K562 (cell line): Measurements from ENCODE around the gene AGT. TPM values are rescaled to one million over a fixed set of nuclear protein-coding genes. Genes with fewer than 3 reads are reported as not detected.

Experiments
- ATAC-seq: fragments of 200-7000 bp; cut with Tn5 transposase; 3 replicates; pipeline ENCODE4 v1.9.1; 2020; ENCODE audit warnings: moderate library complexity
- BruUV-seq: library from RNA; stranded (reverse); fragments of 400-500 nt; replicated peaks from 2 replicates; lab custom pipeline; 2021; lab: Mats Ljungman, UMichigan
- CTCF ChIA-PET: fragments of 300-600 bp; formaldehyde crosslinking; extraction: SDS; loops from one replicate; lab custom pipeline; 2021; ENCODE audit warnings: low intra/inter-chr PET ratio; lab: Yijun Ruan, JAX
- POLR2A ChIA-PET: fragments of 300-600, 350-650 bp; sonication (Branson Sonifier 250); formaldehyde crosslinking; extraction: SDS; loops from one replicate; lab custom pipeline; 2021; ENCODE audit warnings: antibody characterized with exemption, inconsistent platforms; lab: Yijun Ruan, JAX
- DNase-seq, 4 experiments: peaks; one replicate each; pipeline versions ENCODE4 v3.0.0 to v3.0.0-alpha.2; 2011 to 2018; ENCODE audit warnings: low spot score in 3 of 4, mixed read lengths in 3 of 4; ENCODE audit errors: extremely low read depth in 1 of 4
- FAIRE-seq: peaks from 2 replicates; lab custom pipeline; 2011; peaks lifted over from hg19 to GRCh38; lab: Jason Lieb, UNC
- H2AFZ ChIP-seq: 2 replicates; pipeline ENCODE4 v1.6.0; 2011; ENCODE audit warnings: low read depth, low read length, control low read depth, inconsistent platforms
- H3K27ac ChIP-seq: fragments of 200-600 bp; 3 replicates; pipeline ENCODE4 v1.8.0; 2011; ENCODE audit warnings: low read depth, mild to moderate bottlenecking, control low read depth, inconsistent platforms, low read length, moderate library complexity, mixed read lengths; ENCODE audit errors: extremely low read depth
- H3K27me3 ChIP-seq, 2 experiments: fragments of 300-600 bp in 1 of 2; 2 replicates in 1 of 2; 3 replicates in 1 of 2; pipeline versions ENCODE4 v1.6.0 to v1.8.0; 2011; ENCODE audit warnings: inconsistent platforms in 2 of 2, low read length in 2 of 2, mild to moderate bottlenecking in 1 of 2, mixed read lengths in 1 of 2, moderate library complexity in 1 of 2; ENCODE audit not compliant: control insufficient read depth in 2 of 2, insufficient read depth in 2 of 2
- H3K36me3 ChIP-seq: fragments of 300-600 bp; 3 replicates; pipeline ENCODE4 v1.8.0; 2011; ENCODE audit warnings: mild to moderate bottlenecking, low read length, inconsistent platforms; ENCODE audit not compliant: control insufficient read depth, insufficient read depth
- H3K4me1 ChIP-seq, 2 experiments: fragments of 200-600 bp in 1 of 2; replicated peaks in 1 of 2; 2 replicates in 1 of 2; 3 replicates in 1 of 2; pipeline versions ENCODE4 v1.5.1 to v1.8.0; 2011; ENCODE audit warnings: inconsistent platforms in 2 of 2, low read length in 2 of 2, mild to moderate bottlenecking in 1 of 2, mixed read lengths in 1 of 2, moderate library complexity in 1 of 2; ENCODE audit not compliant: control insufficient read depth in 2 of 2, insufficient read depth in 2 of 2
- H3K4me2 ChIP-seq: 2 replicates; pipeline ENCODE4 v1.6.1; 2011; ENCODE audit warnings: low read length, control low read depth, inconsistent platforms, mixed read lengths; ENCODE audit not compliant: insufficient read depth
- H3K4me3 ChIP-seq: fragments of 200-600 bp; sonication (generic), shearing (Covaris generic); 2 replicates; pipeline ENCODE4 v1.5.1; 2016; ENCODE audit warnings: control low read depth, inconsistent platforms
- H3K79me2 ChIP-seq: fragments of 200-600 bp; 3 replicates; pipeline ENCODE4 v1.8.0; 2011; ENCODE audit warnings: low read length, inconsistent platforms; ENCODE audit not compliant: control insufficient read depth, insufficient read depth
- H3K9ac ChIP-seq, 2 experiments: 2 replicates each; pipeline versions ENCODE4 v1.6.0 to v1.6.1; 2011; ENCODE audit warnings: low read depth in 2 of 2, low read length in 2 of 2, control low read depth in 1 of 2, inconsistent platforms in 1 of 2, mild to moderate bottlenecking in 1 of 2, mixed read lengths in 1 of 2; ENCODE audit not compliant: insufficient read depth in 1 of 2
- H3K9me1 ChIP-seq: one replicate; pipeline ENCODE4 v1.6.0; 2011; ENCODE audit warnings: inconsistent platforms, mild to moderate bottlenecking, low read length, moderate library complexity; ENCODE audit not compliant: control insufficient read depth, insufficient read depth
- H3K9me3 ChIP-seq: replicated peaks from 2 replicates; pipeline ENCODE4 v1.5.1; 2011; ENCODE audit warnings: low read depth, low read length, inconsistent platforms; ENCODE audit not compliant: control insufficient read depth, insufficient read depth
- H4K20me1 ChIP-seq: replicated peaks from 2 replicates; pipeline ENCODE4 v1.6.1; 2011; ENCODE audit warnings: low read length, inconsistent platforms, mixed read lengths; ENCODE audit not compliant: control insufficient read depth, insufficient read depth
- CBX5 ChIP-seq: IDR thresholded peaks from 2 replicates; pipeline ENCODE4 v1.6.1; 2014; ENCODE audit warnings: low read depth, borderline replicate concordance
- EP300 ChIP-seq: IDR thresholded peaks from 2 replicates; pipeline ENCODE4 v1.6.1; 2012; ENCODE audit warnings: low read length, improper control_type of control experiment
- GATA2 ChIP-seq: sonication (generic); formaldehyde crosslinking; IDR thresholded peaks from 2 replicates; pipeline ENCODE4 v1.4.0; 2020; ENCODE audit warnings: mild to moderate bottlenecking, missing genetic modification reagents
- HDAC1 ChIP-seq, 2 experiments: fragments of 450-650 bp; IDR thresholded peaks; 2 replicates each; pipeline ENCODE4 v1.6.1; 2016 to 2017; ENCODE audit warnings: inconsistent platforms in 1 of 2, mild to moderate bottlenecking in 1 of 2, moderate library complexity in 1 of 2
- POLR2AphosphoS5 ChIP-seq: IDR thresholded peaks from 2 replicates; pipeline ENCODE4 v1.6.1; 2011; ENCODE audit warnings: mild to moderate bottlenecking, low read depth, low read length, moderate library complexity; ENCODE audit not compliant: control insufficient read depth, insufficient read depth
- PRPF4 ChIP-seq: fragments of 200-400 bp; formaldehyde crosslinking; IDR thresholded peaks from one replicate; pipeline ENCODE4 v1.6.1; 2017; ENCODE audit warnings: low read length, low read depth, mild to moderate bottlenecking; ENCODE audit not compliant: insufficient read depth, poor library complexity, severe bottlenecking
- RB1 ChIP-seq: fragments of 450-650 bp; IDR thresholded peaks from 2 replicates; pipeline ENCODE4 v1.6.1; 2017; ENCODE audit warnings: low read depth, mild to moderate bottlenecking
- SPI1 ChIP-seq: IDR thresholded peaks from 2 replicates; pipeline ENCODE4 v1.6.1; 2011; ENCODE audit warnings: low read depth, low read length, control low read depth, borderline replicate concordance
- TBP ChIP-seq: optimal IDR thresholded peaks from 2 replicates; pipeline ENCODE3; 2011; ENCODE audit warnings: low read depth, low read length, improper control_type of control experiment
- TCF3 ChIP-seq: sonication (generic); formaldehyde crosslinking; IDR thresholded peaks from 2 replicates; pipeline ENCODE4 v1.4.0; 2020; ENCODE audit warnings: mild to moderate bottlenecking, missing genetic modification reagents
- XRCC5 ChIP-seq: fragments of 200-400 bp; formaldehyde crosslinking; IDR thresholded peaks from 2 replicates; pipeline ENCODE4 v1.6.1; 2017; ENCODE audit warnings: low read depth, mild to moderate bottlenecking, low read length
- ZFP30 ChIP-seq: fragments of 250-450 bp; sonication (Bioruptor Pico); IDR thresholded peaks from 2 replicates; pipeline ENCODE4 v1.8.0; 2022; ENCODE audit warnings: moderate library complexity, mild to moderate bottlenecking, inconsistent platforms, borderline replicate concordance
- ZNF263 ChIP-seq: sonication (generic); formaldehyde crosslinking; IDR thresholded peaks from 2 replicates; pipeline ENCODE4 v1.8.0; 2022; ENCODE audit warnings: mild to moderate bottlenecking, missing genetic modification reagents, borderline replicate concordance
- ZNF436 ChIP-seq: fragments of 250-450, 450-650 bp; sonication (Bioruptor Pico); formaldehyde crosslinking; IDR thresholded peaks from 2 replicates; pipeline ENCODE4 v1.7.0; 2020; ENCODE audit warnings: mild to moderate bottlenecking
- WGBS: fragments of 100-300 bp; shearing (Covaris generic); methylation state at CpG from one replicate; pipeline ENCODE4 v1.1.6; 2016; ENCODE audit warnings: low coverage, mixed read lengths; ENCODE audit not compliant: insufficient coverage; ENCODE audit errors: missing lambda C conversion rate; 5-methylcytosine and 5-hydroxymethylcytosine counted together
- in situ Hi-C: fragments of 300-500 bp; cut with MboI; formaldehyde crosslinking; loops from 4 replicates; pipeline ENCODE4 v1.15.0; 2018; ENCODE audit warnings: inconsistent platforms, mixed read lengths
- intact Hi-C: fragments of 100-400 bp; cut with micrococcal nuclease; formaldehyde crosslinking; loops from 2 replicates; pipeline ENCODE4 v1.14.2; 2022
- polyA plus RNA-seq, 8 experiments: library from polyadenylated mRNA; depleted of rRNA in 4 of 8; stranded (reverse) in 5 of 8; unstranded in 3 of 8; fragments of >200 nt; fragmentation: Nextera tagmentation in 2 of 8; fragmentation: Illumina TruSeq in 1 of 8; extraction: Ambion mirVana in 2 of 8; extraction: Trizol in 1 of 8; gene quantifications; 2 replicates each; pipeline versions ENCODE4 v1.2.1 to v1.2.3, GENCODE V29; 2011 to 2014; ENCODE audit warnings: inconsistent platforms in 1 of 8, missing spikeins in 1 of 8
- total RNA-seq, 7 experiments: library from RNA; depleted of rRNA in 6 of 7; stranded (reverse); fragments of >200 nt in 6 of 7; fragmentation: Illumina TruSeq in 2 of 7; extraction: Trizol in 2 of 7; gene quantifications; 2 replicates each; pipeline versions ENCODE4 v1.2.1 to v1.2.3, GENCODE V29; 2011 to 2021; ENCODE audit warnings: low replicate concordance in 1 of 7
- TF ChIP-seq, protein P1 (sequence below): IDR thresholded peaks from 2 replicates; pipeline ENCODE4 v1.6.1; 2016; ENCODE audit warnings: missing genetic modification characterization, missing compliant biosample characterization
- TF ChIP-seq, protein P2 (sequence below): sonication (generic); formaldehyde crosslinking; IDR thresholded peaks from 2 replicates; pipeline ENCODE4 v1.9.0; 2022; ENCODE audit warnings: mild to moderate bottlenecking, missing genetic modification reagents
- TF ChIP-seq, protein P3 (sequence below): fragments of 200-400 bp; formaldehyde crosslinking; IDR thresholded peaks from 2 replicates; pipeline ENCODE4 v1.6.1; 2017; ENCODE audit warnings: mild to moderate bottlenecking, low read depth, low read length, moderate library complexity
- TF ChIP-seq, protein P4 (sequence below), 2 experiments: fragments of 450-650 bp; IDR thresholded peaks; 2 replicates each; pipeline ENCODE4 v1.6.1; 2016

Gene AGT
- total and polyA plus RNA-seq, 9 of the 15 experiments (the other 6 are each of a cell fraction or from before 2014, with no cell fraction given) = 0.40 TPM; not detected in 8

DNA sequence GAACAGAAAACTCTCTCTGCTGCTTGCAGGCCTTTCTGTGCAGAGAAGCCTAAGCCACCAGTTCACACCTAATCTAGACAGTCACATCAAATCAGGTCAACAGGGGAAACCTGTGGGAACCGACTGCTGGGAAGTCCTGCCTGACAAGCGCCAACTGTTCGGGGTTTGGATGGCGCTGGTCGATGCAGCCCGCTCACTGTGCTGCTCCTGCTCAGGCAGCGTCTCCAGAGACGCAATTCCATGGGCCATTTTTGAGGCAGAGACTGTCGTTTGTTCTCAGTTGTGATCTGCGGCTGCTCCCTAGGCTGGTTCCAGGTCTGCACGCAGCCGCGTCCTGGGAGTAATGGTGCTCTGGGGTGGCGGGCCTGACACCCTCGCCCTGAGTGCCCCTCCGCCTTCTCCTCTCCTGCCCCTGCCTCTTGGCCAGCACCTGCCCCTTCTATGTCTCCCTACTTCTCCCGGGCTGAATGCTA is 1.4 kb downstream of the AGT start:
- peaks cover 40 to 71% of the 10 kb centered on the region in 2 experiments for H3K27me3 ChIP-seq
- no peak overlapping the region for H3K4me2 ChIP-seq
- H3K27ac ChIP-seq = no peak overlapping the region
- intact Hi-C loops = no loop called here
- no peak for ATAC-seq
- H3K79me2 ChIP-seq = no peaks in the 10 kb centered on the region
- ChIA-PET POLR2A (interaction anchor here (0.5 to 0.6 kb wide), 3 partner anchors 30 to 868 kb away, joined by 3 read pairs; no protein-coding TSS in a partner anchor), CTCF (no interaction called here)
- H3K9me1 ChIP-seq = no peaks in the 10 kb centered on the region
- no peaks in the 10 kb centered on the region for H3K36me3 ChIP-seq
- TF ChIP-seq SPI1 = no peak
- TF ChIP-seq CBX5 = no peak
- no peak for TF ChIP-seq PRPF4
- no peak for TF ChIP-seq XRCC5
- TF ChIP-seq ZNF436 = no peak
- TF ChIP-seq, protein P1, sequence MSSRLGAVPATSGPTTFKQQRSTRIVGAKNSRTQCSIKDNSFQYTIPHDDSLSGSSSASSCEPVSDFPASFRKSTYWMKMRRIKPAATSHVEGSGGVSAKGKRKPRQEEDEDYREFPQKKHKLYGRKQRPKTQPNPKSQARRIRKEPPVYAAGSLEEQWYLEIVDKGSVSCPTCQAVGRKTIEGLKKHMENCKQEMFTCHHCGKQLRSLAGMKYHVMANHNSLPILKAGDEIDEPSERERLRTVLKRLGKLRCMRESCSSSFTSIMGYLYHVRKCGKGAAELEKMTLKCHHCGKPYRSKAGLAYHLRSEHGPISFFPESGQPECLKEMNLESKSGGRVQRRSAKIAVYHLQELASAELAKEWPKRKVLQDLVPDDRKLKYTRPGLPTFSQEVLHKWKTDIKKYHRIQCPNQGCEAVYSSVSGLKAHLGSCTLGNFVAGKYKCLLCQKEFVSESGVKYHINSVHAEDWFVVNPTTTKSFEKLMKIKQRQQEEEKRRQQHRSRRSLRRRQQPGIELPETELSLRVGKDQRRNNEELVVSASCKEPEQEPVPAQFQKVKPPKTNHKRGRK (tag) = no peak
- no peak for TF ChIP-seq POLR2AphosphoS5
- TF ChIP-seq, protein P2, sequence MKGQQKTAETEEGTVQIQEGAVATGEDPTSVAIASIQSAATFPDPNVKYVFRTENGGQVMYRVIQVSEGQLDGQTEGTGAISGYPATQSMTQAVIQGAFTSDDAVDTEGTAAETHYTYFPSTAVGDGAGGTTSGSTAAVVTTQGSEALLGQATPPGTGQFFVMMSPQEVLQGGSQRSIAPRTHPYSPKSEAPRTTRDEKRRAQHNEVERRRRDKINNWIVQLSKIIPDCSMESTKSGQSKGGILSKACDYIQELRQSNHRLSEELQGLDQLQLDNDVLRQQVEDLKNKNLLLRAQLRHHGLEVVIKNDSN = no peak
- no peak for TF ChIP-seq TCF3 (CRISPR knock-in tag)
- TF ChIP-seq, protein P3, sequence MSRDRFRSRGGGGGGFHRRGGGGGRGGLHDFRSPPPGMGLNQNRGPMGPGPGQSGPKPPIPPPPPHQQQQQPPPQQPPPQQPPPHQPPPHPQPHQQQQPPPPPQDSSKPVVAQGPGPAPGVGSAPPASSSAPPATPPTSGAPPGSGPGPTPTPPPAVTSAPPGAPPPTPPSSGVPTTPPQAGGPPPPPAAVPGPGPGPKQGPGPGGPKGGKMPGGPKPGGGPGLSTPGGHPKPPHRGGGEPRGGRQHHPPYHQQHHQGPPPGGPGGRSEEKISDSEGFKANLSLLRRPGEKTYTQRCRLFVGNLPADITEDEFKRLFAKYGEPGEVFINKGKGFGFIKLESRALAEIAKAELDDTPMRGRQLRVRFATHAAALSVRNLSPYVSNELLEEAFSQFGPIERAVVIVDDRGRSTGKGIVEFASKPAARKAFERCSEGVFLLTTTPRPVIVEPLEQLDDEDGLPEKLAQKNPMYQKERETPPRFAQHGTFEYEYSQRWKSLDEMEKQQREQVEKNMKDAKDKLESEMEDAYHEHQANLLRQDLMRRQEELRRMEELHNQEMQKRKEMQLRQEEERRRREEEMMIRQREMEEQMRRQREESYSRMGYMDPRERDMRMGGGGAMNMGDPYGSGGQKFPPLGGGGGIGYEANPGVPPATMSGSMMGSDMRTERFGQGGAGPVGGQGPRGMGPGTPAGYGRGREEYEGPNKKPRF = no peak
- TF ChIP-seq EP300 = no peak
- TF ChIP-seq GATA2 = no peak
- no peak for TF ChIP-seq RB1
- no peak for TF ChIP-seq ZFP30 (CRISPR knock-in tag)
- TF ChIP-seq TBP = no peak
- TF ChIP-seq HDAC1 (IDR thresholded peaks at IDR 0.05) = no peak
- no peak for TF ChIP-seq ZNF263 (CRISPR knock-in tag)
- TF ChIP-seq, protein P4, sequence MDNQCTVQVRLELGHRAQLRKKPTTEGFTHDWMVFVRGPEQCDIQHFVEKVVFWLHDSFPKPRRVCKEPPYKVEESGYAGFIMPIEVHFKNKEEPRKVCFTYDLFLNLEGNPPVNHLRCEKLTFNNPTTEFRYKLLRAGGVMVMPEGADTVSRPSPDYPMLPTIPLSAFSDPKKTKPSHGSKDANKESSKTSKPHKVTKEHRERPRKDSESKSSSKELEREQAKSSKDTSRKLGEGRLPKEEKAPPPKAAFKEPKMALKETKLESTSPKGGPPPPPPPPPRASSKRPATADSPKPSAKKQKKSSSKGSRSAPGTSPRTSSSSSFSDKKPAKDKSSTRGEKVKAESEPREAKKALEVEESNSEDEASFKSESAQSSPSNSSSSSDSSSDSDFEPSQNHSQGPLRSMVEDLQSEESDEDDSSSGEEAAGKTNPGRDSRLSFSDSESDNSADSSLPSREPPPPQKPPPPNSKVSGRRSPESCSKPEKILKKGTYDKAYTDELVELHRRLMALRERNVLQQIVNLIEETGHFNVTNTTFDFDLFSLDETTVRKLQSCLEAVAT (IDR thresholded peaks at IDR 0.05) = no peak
- BruUV-seq = no TSS peak
- no peak for FAIRE-seq
- no peak for DNase-seq
- no peak overlapping the region for H3K9ac ChIP-seq
- WGBS = 12% methylated on average over 17 of the region's 17 CpGs
- H2AFZ ChIP-seq = no peak overlapping the region
- no peaks in the 10 kb centered on the region for H3K9me3 ChIP-seq
- H3K4me1 ChIP-seq = peaks cover 0 to 12% of the 10 kb centered on the region in 2 experiments; a peak in 2 of 5 replicates
- in situ Hi-C loops = no loop called here
- no peak overlapping the region for H3K4me3 ChIP-seq
- peaks cover 4% of the 10 kb centered on the region; the same call in 1 of the 2 replicates for H4K20me1 ChIP-seq
